Myometrial cell (primary cell): ENCODE data around the gene XPO6. TPM values are rescaled to one million over a fixed set of nuclear protein-coding genes. Genes with fewer than 3 reads are reported as not detected.

Experiments used
- total RNA-seq: library from RNA; depleted of rRNA; stranded (reverse); fragments of >200 nt; gene quantifications from 2 replicates; pipeline ENCODE4 v1.2.3, GENCODE V29; 2015

Gene XPO6, protein sequence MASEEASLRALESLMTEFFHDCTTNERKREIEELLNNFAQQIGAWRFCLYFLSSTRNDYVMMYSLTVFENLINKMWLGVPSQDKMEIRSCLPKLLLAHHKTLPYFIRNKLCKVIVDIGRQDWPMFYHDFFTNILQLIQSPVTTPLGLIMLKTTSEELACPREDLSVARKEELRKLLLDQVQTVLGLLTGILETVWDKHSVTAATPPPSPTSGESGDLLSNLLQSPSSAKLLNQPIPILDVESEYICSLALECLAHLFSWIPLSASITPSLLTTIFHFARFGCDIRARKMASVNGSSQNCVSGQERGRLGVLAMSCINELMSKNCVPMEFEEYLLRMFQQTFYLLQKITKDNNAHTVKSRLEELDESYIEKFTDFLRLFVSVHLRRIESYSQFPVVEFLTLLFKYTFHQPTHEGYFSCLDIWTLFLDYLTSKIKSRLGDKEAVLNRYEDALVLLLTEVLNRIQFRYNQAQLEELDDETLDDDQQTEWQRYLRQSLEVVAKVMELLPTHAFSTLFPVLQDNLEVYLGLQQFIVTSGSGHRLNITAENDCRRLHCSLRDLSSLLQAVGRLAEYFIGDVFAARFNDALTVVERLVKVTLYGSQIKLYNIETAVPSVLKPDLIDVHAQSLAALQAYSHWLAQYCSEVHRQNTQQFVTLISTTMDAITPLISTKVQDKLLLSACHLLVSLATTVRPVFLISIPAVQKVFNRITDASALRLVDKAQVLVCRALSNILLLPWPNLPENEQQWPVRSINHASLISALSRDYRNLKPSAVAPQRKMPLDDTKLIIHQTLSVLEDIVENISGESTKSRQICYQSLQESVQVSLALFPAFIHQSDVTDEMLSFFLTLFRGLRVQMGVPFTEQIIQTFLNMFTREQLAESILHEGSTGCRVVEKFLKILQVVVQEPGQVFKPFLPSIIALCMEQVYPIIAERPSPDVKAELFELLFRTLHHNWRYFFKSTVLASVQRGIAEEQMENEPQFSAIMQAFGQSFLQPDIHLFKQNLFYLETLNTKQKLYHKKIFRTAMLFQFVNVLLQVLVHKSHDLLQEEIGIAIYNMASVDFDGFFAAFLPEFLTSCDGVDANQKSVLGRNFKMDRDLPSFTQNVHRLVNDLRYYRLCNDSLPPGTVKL
- 106 and 115 TPM in 2 replicates for total RNA-seq

GRCh38 chr16:28211758-28212531 lies at the start of gene XPO6:
Gene XPO6, minus strand, starts transcription at chr16:28211965. Its CDS starts 597 bp downstream, at chr16:28211368.

GRCh38 chr16:28063591-28064061 lies 148.1 kb downstream of the XPO6 start, which contains the start of gene GSG1L:
Gene GSG1L, minus strand, starts transcription at chr16:28063714. Its CDS starts 290 bp downstream, at chr16:28063424.

Other genes starting within 250 kb of the XPO6 start
- not detected in 2 replicates for gene GSG1L, start 148.3 kb downstream of the XPO6 start, total RNA-seq
- gene SBK1, start 80.6 kb upstream of the XPO6 start, total RNA-seq = 0.58 TPM in 1 of 2 replicates, not detected in the other
- 0.71 TPM in 1 of 2 replicates, not detected in the other for gene NPIPB6, start 151.5 kb upstream of the XPO6 start, total RNA-seq
- 112 and 116 TPM in 2 replicates for gene EIF3CL, start 191.9 kb upstream of the XPO6 start, total RNA-seq